ENCODE data around the gene NPPA.

Gene NPPA

GRCh38 chr1:11802973-11803885, 44.4 kb downstream of the NPPA start:
- DNase-seq (ENCODE audit: low spot score) (peak; percentile 96), ATAC-seq (ENCODE audit: low read depth) (peak; percentile 66)
- Histone ChIP-seq H3K36me3 (ENCODE audit: low read depth) (peaks cover 33% of the 10 kb centered on the region), H3K4me3 (ENCODE audit: severe bottlenecking) (peak overlapping the region; percentile 34), H3K9me3 (ENCODE audit: severe bottlenecking) (no peaks in the 10 kb centered on the region), H3K4me1 (ENCODE audit: insufficient read depth, poor library complexity, severe bottlenecking) (peaks cover 17% of the 10 kb centered on the region), H3K27me3 (ENCODE audit: insufficient read depth, poor library complexity, severe bottlenecking) (no peaks in the 10 kb centered on the region), H3K27ac (ENCODE audit: poor library complexity, severe bottlenecking) (peak overlapping the region; percentile 94)
- no peak for TF ChIP-seq CTCF (IDR thresholded peaks at IDR 0.05; ENCODE audit: poor library complexity, severe bottlenecking)

DNA sequence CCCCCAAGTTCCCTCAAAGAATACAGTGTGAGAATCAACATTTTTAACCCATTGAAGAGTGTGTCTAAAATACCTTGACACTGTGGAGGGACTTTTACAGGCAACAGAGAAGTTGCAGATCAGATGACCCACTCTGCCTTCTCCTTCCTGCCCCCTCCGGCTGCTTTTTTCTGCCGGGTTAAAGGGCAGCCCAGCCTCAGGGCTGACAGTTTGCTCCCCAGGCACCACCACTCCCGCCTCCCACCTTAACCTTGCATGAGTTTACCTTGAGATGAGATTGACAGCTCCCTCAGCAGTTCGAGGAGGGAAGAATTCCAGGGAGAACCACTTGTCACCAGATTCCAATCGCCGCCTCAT, 45.0 kb downstream of the NPPA start:
- no peak for DNase-seq (ENCODE audit: low spot score)
- no peak; the same call in 2 of the 3 replicates for ATAC-seq (ENCODE audit: low read depth)
- Histone ChIP-seq H3K27me3 (ENCODE audit: insufficient read depth, poor library complexity, severe bottlenecking) (no peaks in the 10 kb centered on the region), H3K36me3 (ENCODE audit: low read depth) (peaks cover 33% of the 10 kb centered on the region), H3K27ac (ENCODE audit: poor library complexity, severe bottlenecking) (peak overlapping the region; percentile 94), H3K4me3 (ENCODE audit: severe bottlenecking) (peak overlapping the region; percentile 34), H3K9me3 (ENCODE audit: severe bottlenecking) (no peaks in the 10 kb centered on the region), H3K4me1 (ENCODE audit: insufficient read depth, poor library complexity, severe bottlenecking) (peaks cover 11% of the 10 kb centered on the region)
- TF ChIP-seq CTCF (IDR thresholded peaks at IDR 0.05; ENCODE audit: poor library complexity, severe bottlenecking): no peak

DNA sequence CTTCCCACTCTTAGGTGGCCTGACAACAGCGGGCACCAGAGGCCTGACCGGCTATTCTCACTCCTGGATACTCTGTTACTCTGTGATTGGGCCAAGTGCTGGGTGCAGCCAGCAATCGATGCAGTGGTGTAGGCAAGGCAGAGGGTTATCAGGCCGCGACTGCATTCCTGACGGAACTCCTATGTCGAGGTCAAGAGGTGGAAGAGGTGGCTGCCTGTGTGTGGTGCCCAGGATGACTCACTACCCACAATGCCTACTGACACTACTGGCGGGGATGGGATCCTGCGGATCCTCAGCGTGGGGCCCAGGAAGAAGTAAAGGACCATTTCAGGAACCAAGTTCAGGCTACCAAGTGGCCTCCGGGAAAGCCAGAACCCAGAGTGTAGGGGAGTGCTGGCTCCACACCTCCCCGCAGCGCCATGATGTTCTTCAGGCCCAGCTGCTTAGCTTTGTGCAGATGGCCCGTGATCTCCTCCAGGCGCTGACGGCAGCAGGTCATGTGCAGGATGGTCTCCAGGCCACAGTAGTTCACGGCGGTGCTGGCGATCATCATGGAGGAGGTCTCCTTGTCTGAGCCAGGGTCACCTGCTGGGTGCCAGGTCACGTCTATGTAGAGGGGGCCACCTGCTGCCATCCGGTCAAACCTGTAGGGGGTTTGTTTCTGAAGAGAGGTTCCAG, 46.7 kb downstream of the NPPA start:
- Histone ChIP-seq H3K9me3 (ENCODE audit: severe bottlenecking) (no peaks in the 10 kb centered on the region), H3K36me3 (ENCODE audit: low read depth) (peaks cover 39% of the 10 kb centered on the region), H3K4me1 (ENCODE audit: insufficient read depth, poor library complexity, severe bottlenecking) (peaks cover 7% of the 10 kb centered on the region), H3K27ac (ENCODE audit: poor library complexity, severe bottlenecking) (no peak overlapping the region), H3K4me3 (ENCODE audit: severe bottlenecking) (no peak overlapping the region), H3K27me3 (ENCODE audit: insufficient read depth, poor library complexity, severe bottlenecking) (no peaks in the 10 kb centered on the region)
- ATAC-seq (ENCODE audit: low read depth) (no peak), DNase-seq (ENCODE audit: low spot score) (no peak)
- TF ChIP-seq CTCF (IDR thresholded peaks at IDR 0.05; ENCODE audit: poor library complexity, severe bottlenecking): no peak

DNA sequence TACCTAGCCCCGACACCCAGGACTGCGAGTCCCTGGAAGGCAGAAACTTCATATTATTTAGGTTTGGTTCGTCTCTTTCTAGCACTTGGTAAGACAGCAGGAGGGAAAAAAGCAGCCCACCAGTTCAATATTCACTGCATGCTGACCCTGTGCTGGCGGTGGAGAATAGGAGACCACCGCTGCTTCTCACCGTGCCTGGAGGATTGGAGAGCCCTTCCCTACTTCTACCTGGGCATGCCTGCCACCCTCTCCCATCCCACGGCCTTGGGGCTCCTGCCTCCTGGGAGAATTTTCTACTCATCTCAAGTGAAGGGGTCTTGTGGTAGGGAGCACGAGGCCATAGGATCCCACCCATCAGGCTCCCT, 47.2 kb downstream of the NPPA start:
- Histone ChIP-seq H3K4me1 (ENCODE audit: insufficient read depth, poor library complexity, severe bottlenecking) (peaks cover 7% of the 10 kb centered on the region), H3K36me3 (ENCODE audit: low read depth) (peaks cover 44% of the 10 kb centered on the region), H3K9me3 (ENCODE audit: severe bottlenecking) (no peaks in the 10 kb centered on the region), H3K27ac (ENCODE audit: poor library complexity, severe bottlenecking) (no peak overlapping the region), H3K4me3 (ENCODE audit: severe bottlenecking) (no peak overlapping the region), H3K27me3 (ENCODE audit: insufficient read depth, poor library complexity, severe bottlenecking) (no peaks in the 10 kb centered on the region)
- DNase-seq (ENCODE audit: low spot score): no peak
- no peak for TF ChIP-seq CTCF (IDR thresholded peaks at IDR 0.05; ENCODE audit: poor library complexity, severe bottlenecking)
- ATAC-seq (ENCODE audit: low read depth): no peak
